OCI-LY1 (cell line): ENCODE measurements around the gene DUSP9.

Source experiments
- H2AFZ ChIP-seq: fragments of 200-600 bp; sonication (generic), shearing (Covaris generic); 2 replicates; pipeline ENCODE4 v1.6.0; 2014; ENCODE audit warnings: antibody characterized with exemption, mild to moderate bottlenecking, low read length
- H3F3A ChIP-seq: fragments of 200-600 bp; sonication (generic), shearing (Covaris generic); 2 replicates; pipeline ENCODE4 v1.6.0; 2014; ENCODE audit warnings: mild to moderate bottlenecking, antibody characterized with exemption, low read length, moderate library complexity; ENCODE audit not compliant: insufficient read depth
- H3K27ac ChIP-seq: fragments of 200-600 bp; sonication (generic); 2 replicates; pipeline ENCODE4 v1.5.1; 2014; ENCODE audit warnings: low read length, mixed run types, mild to moderate bottlenecking, low read depth; ENCODE audit not compliant: poor library complexity, severe bottlenecking
- H3K27me3 ChIP-seq: fragments of 200-600 bp; sonication (generic); 2 replicates; pipeline ENCODE4 v1.6.0; 2014; ENCODE audit warnings: antibody characterized with exemption, mild to moderate bottlenecking, low read length, moderate library complexity; ENCODE audit not compliant: insufficient read depth
- H3K36me3 ChIP-seq: fragments of 200-600 bp; sonication (generic); 2 replicates; pipeline ENCODE4 v1.6.1; 2014; ENCODE audit warnings: mild to moderate bottlenecking, antibody characterized with exemption, low read length, moderate library complexity, mixed read lengths; ENCODE audit not compliant: insufficient read depth
- H3K4me1 ChIP-seq: fragments of 200-600 bp; sonication (generic); 2 replicates; pipeline ENCODE4 v1.5.1; 2014; ENCODE audit warnings: mild to moderate bottlenecking, low read length, moderate library complexity; ENCODE audit not compliant: insufficient read depth, severe bottlenecking
- H3K4me2 ChIP-seq: fragments of 200-600 bp; sonication (generic), shearing (Covaris generic); 2 replicates; pipeline ENCODE4 v1.6.1; 2014; ENCODE audit warnings: low read length
- H3K4me3 ChIP-seq: fragments of 200-600 bp; sonication (generic); 2 replicates; pipeline ENCODE4 v1.5.1; 2014; ENCODE audit warnings: low read length, low read depth, mild to moderate bottlenecking, mixed read lengths; ENCODE audit not compliant: poor library complexity, severe bottlenecking
- H3K79me2 ChIP-seq: fragments of 200-600 bp; shearing (Covaris generic); 2 replicates; pipeline ENCODE4 v1.6.1; 2016; ENCODE audit warnings: mixed run types, low read length, mixed read lengths; ENCODE audit not compliant: insufficient read depth
- H3K9ac ChIP-seq: fragments of 200-600 bp; sonication (generic), shearing (Covaris generic); 2 replicates; pipeline ENCODE4 v1.6.1; 2014; ENCODE audit warnings: mild to moderate bottlenecking, low read length, mixed read lengths
- H3K9me2 ChIP-seq: fragments of 200-600 bp; sonication (generic), shearing (Covaris generic); 2 replicates; pipeline ENCODE4 v1.6.1; 2014; ENCODE audit warnings: low read depth, mild to moderate bottlenecking, low read length, mixed read lengths
- H3K9me3 ChIP-seq: fragments of 200-600 bp; shearing (Covaris generic); 2 replicates; pipeline ENCODE4 v1.6.1; 2014; ENCODE audit warnings: low read length, mixed read lengths
- H4K20me1 ChIP-seq: fragments of 200-600 bp; sonication (generic), shearing (Covaris generic); 2 replicates; pipeline ENCODE4 v1.6.0; 2016; ENCODE audit warnings: mild to moderate bottlenecking, low read length; ENCODE audit not compliant: insufficient read depth
- CTCF ChIP-seq: fragments of 200-600 bp; sonication (generic), shearing (Covaris generic); IDR thresholded peaks from 2 replicates; pipeline ENCODE4 v1.5.1; 2017; ENCODE audit warnings: mild to moderate bottlenecking, antibody characterized with exemption, low read length, moderate library complexity, mixed read lengths
- EZH2 ChIP-seq: fragments of 200-600 bp; sonication (generic), shearing (Covaris generic); IDR thresholded peaks from 2 replicates; pipeline ENCODE4 v1.8.0; 2017; ENCODE audit warnings: borderline replicate concordance, mixed run types, mild to moderate bottlenecking, antibody characterized with exemption, low read length, moderate library complexity, mixed read lengths

DUSP9 gene

GRCh38 chrX:153600032-153600373 is 47.0 kb upstream of the DUSP9 start:
- H3F3A ChIP-seq: no peaks in the 10 kb centered on the region
- no peaks in the 10 kb centered on the region for H3K9me3 ChIP-seq
- H4K20me1 ChIP-seq: no peaks in the 10 kb centered on the region
- peak overlapping the region; percentile 86; the same call in 1 of the 2 replicates for H3K9ac ChIP-seq
- no peaks in the 10 kb centered on the region for H3K9me2 ChIP-seq
- peak overlapping the region; percentile 74 for H3K4me2 ChIP-seq
- no peaks in the 10 kb centered on the region for H3K27me3 ChIP-seq
- H3K79me2 ChIP-seq: no peaks in the 10 kb centered on the region
- peak overlapping the region; percentile 77 for H3K4me3 ChIP-seq
- no peak overlapping the region for H2AFZ ChIP-seq
- H3K36me3 ChIP-seq: peaks cover 6% of the 10 kb centered on the region; the same call in 1 of the 2 replicates
- no peak overlapping the region for H3K27ac ChIP-seq
- peaks cover 32% of the 10 kb centered on the region for H3K4me1 ChIP-seq
- TF ChIP-seq EZH2: no peak
- no peak for TF ChIP-seq CTCF

DNA sequence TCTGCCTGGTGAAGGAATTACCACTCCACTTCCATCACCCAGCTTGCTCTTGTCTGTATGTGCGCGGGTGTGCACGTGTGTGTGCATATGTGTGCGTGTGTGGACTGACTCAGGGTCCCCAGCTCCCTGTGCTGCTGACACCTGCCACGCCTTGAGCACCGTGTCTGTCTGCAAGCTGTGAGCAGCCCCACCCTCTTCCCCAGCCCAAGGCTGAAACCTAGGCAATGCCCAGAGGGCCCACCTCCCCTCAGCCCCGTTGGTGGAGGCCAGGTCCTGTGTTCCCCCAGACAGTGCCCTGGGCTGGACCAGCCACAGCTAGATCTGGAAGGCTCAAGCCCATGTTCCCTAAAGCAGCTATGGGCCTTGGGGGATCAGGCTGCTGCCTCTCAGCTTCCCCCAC is 46.1 kb upstream of the DUSP9 start:
- H3K4me2 ChIP-seq: no peak overlapping the region
- no peak overlapping the region for H3K4me3 ChIP-seq
- TF ChIP-seq CTCF (no peak), EZH2 (no peak)

DNA sequence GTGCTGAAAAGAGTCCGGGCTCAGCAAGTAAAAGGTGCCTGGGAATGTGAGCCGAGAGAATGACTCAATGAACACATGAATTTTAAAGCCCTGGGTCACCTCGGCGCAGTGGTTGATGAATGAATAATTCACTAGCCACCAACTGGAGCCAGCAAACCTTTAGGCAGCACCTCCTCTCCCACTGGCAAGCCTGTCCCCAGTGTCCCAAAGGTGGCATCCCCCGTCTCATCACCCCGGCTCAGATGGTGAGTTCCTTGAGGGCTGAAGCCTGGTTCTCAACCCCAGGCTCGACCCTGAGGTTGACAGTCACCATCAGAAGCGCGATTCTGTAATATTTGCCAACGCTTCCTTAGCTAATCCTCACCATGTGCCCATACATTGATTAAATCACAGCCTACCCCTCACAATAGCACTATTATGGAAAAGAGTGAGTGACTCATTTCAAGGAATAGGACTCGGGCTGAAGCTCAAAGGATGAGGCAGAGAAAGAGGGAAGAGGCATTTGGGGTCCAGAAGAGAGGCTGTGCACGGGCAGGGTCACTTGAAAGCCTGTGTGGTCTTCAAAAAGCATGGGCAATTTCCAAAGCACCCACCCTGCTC is 45.4 kb upstream of the DUSP9 start:
- Histone ChIP-seq H3K9ac (no peak overlapping the region), H3K9me3 (no peaks in the 10 kb centered on the region), H3K27ac (no peak overlapping the region), H3K9me2 (no peaks in the 10 kb centered on the region), H3K4me1 (peaks cover 28% of the 10 kb centered on the region), H2AFZ (no peak overlapping the region), H3K4me2 (no peak overlapping the region), H3F3A (no peaks in the 10 kb centered on the region), H3K36me3 (no peaks in the 10 kb centered on the region), H3K79me2 (no peaks in the 10 kb centered on the region), H3K27me3 (no peaks in the 10 kb centered on the region), H3K4me3 (no peak overlapping the region), H4K20me1 (no peaks in the 10 kb centered on the region)
- no peak for TF ChIP-seq CTCF
- TF ChIP-seq EZH2: no peak

More for the DNA sequence above, 46.1 kb upstream of the DUSP9 start:
- H3K27me3 ChIP-seq: no peaks in the 10 kb centered on the region
- H3K36me3 ChIP-seq: no peaks in the 10 kb centered on the region
- H2AFZ ChIP-seq: no peak overlapping the region
- no peaks in the 10 kb centered on the region for H3K9me3 ChIP-seq
- H4K20me1 ChIP-seq: no peaks in the 10 kb centered on the region
- H3K4me1 ChIP-seq: peaks cover 32% of the 10 kb centered on the region
- no peaks in the 10 kb centered on the region for H3K79me2 ChIP-seq
- no peak overlapping the region for H3K27ac ChIP-seq
- no peaks in the 10 kb centered on the region for H3K9me2 ChIP-seq
- H3K9ac ChIP-seq: no peak overlapping the region
- H3F3A ChIP-seq: no peaks in the 10 kb centered on the region
